ENCODE results near the gene KHDC4. TPM values are rescaled to one million over a fixed set of nuclear protein-coding genes. Genes with fewer than 3 reads are reported as not detected.

Gene KHDC4
- total RNA-seq, 4 donors from 2014 or later = 30.9 to 62.0 (median 39.5) TPM

GRCh38 chr1:155944444-155944799, 10.2 kb upstream of the KHDC4 start:
- TF ChIP-seq, protein P1, sequence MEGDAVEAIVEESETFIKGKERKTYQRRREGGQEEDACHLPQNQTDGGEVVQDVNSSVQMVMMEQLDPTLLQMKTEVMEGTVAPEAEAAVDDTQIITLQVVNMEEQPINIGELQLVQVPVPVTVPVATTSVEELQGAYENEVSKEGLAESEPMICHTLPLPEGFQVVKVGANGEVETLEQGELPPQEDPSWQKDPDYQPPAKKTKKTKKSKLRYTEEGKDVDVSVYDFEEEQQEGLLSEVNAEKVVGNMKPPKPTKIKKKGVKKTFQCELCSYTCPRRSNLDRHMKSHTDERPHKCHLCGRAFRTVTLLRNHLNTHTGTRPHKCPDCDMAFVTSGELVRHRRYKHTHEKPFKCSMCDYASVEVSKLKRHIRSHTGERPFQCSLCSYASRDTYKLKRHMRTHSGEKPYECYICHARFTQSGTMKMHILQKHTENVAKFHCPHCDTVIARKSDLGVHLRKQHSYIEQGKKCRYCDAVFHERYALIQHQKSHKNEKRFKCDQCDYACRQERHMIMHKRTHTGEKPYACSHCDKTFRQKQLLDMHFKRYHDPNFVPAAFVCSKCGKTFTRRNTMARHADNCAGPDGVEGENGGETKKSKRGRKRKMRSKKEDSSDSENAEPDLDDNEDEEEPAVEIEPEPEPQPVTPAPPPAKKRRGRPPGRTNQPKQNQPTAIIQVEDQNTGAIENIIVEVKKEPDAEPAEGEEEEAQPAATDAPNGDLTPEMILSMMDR (IDR thresholded peaks at IDR 0.05; ENCODE audit: low read depth) = no peak

DNA sequence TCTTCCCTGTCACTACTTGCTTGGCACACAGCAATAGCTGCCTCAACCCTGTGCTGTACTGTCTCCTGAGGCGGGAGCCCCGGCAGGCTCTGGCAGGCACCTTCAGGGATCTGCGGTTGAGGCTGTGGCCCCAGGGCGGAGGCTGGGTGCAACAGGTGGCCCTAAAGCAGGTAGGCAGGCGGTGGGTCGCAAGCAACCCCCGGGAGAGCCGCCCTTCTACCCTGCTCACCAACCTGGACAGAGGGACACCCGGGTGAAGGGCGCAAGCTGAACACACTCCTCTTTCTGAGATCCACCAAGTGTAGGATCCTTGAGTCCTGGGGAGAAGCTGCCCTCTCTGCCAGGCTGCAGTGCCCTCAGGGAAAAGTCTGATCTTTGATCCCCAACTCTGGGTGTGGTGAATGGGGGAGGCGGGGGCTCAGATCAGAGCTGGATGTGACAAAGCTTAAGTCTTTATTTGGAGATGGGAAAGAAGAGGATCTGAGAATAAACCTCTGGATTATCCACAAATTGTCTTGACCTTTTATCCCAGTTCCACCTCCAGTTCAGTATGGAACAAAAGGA, 8.4 kb upstream of the KHDC4 start:
- TF ChIP-seq, protein P1 (IDR thresholded peaks at IDR 0.05; ENCODE audit: low read depth) = no peak

DNA sequence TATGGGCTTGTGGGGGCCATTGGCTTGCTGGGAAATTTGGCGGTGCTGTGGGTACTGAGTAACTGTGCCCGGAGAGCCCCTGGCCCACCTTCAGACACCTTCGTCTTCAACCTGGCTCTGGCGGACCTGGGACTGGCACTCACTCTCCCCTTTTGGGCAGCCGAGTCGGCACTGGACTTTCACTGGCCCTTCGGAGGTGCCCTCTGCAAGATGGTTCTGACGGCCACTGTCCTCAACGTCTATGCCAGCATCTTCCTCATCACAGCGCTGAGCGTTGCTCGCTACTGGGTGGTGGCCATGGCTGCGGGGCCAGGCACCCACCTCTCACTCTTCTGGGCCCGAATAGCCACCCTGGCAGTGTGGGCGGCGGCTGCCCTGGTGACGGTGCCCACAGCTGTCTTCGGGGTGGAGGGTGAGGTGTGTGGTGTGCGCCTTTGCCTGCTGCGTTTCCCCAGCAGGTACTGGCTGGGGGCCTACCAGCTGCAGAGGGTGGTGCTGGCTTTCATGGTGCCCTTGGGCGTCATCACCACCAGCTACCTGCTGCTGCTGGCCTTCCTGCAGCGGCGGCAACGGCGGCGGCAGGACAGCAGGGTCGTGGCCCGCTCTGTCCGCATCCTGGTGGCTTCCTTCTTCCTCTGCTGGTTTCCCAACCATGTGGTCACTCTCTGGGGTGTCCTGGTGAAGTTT, 7.8 kb upstream of the KHDC4 start:
- TF ChIP-seq, protein P1 (IDR thresholded peaks at IDR 0.05; ENCODE audit: low read depth) = no peak

GRCh38 chr1:155940993-155941844, 7.0 kb upstream of the KHDC4 start, which contains the start of gene RXFP4:
Gene RXFP4, plus strand, starts transcription at chr1:155941638. Its CDS starts 72 bp downstream, at chr1:155941710.
- TF ChIP-seq, protein P1 (IDR thresholded peaks at IDR 0.05; ENCODE audit: low read depth) = no peak

DNA sequence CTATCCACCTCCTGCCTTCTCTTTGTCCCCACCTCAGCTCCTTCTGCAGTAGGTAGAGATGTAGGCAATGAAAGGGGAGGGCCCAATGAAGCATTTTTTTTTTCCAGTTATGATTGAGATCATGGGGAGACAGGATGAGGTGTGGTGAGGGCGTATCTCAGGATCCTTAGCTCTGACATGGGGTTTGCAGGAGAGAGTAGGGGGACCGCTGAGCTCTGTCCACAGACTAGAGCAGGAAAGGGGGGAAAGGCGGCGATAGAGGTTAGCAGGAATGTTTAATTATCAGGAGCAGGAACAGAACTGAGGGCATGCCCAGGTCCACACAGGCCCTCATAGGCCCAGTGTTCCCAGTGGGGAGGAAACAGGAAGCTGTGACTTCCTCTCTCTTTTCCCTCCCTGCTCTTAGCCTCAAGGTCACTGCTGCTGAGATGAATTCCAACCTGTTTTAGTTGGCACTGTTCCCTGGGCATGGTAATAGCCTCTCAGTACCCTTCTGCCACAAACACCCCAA, 6.3 kb upstream of the KHDC4 start:
- TF ChIP-seq, protein P1 (IDR thresholded peaks at IDR 0.05; ENCODE audit: low read depth) = no peak

GRCh38 chr1:155938220-155938627, 4.0 kb upstream of the KHDC4 start:
- TF ChIP-seq, protein P1 (IDR thresholded peaks at IDR 0.05; ENCODE audit: low read depth) = no peak
